Activated CD4-positive, alpha-beta memory T cell treated with anti-CD3 and anti-CD28 coated beads, Interleukin-2, amount 10 ng/mL, durations not matched to agents 7 days and 5 days (primary cell): ENCODE results near the gene PCMTD2. TPM values are rescaled to one million over a fixed set of nuclear protein-coding genes. Genes with fewer than 3 reads are reported as not detected.
A peak's percentile ranks its signal among the peaks of the same experiment; 100 is the strongest.

ENCODE experiments used
- CTCF ChIA-PET: fragments of 350-600 bp; sonication (Branson Sonifier 250); formaldehyde crosslinking; loops from one replicate; lab custom pipeline; 2021; ENCODE audit warnings: antibody characterized with exemption, inconsistent platforms; lab: Charles Lee
- POLR2A ChIA-PET: fragments of 350-600 bp; sonication (Branson Sonifier 250); formaldehyde crosslinking; loops from one replicate; lab custom pipeline; 2021; ENCODE audit warnings: antibody characterized with exemption; lab: Charles Lee
- DNase-seq: peaks from one replicate; pipeline ENCODE4 v3.0.0-alpha.2; 2020
- H3K27ac Mint-ChIP-seq: one replicate; pipeline ENCODE4 v1.8.0; 2021; ENCODE audit warnings: mild to moderate bottlenecking, mixed read lengths
- H3K27me3 Mint-ChIP-seq: one replicate; pipeline ENCODE4 v1.8.0; 2021; ENCODE audit warnings: mixed read lengths
- H3K36me3 Mint-ChIP-seq: one replicate; pipeline ENCODE4 v1.8.0; 2021; ENCODE audit warnings: low read depth, mixed read lengths
- H3K4me1 Mint-ChIP-seq: one replicate; pipeline ENCODE4 v1.8.0; 2021; ENCODE audit warnings: mixed read lengths
- H3K4me3 Mint-ChIP-seq: one replicate; pipeline ENCODE4 v1.8.0; 2021; ENCODE audit warnings: mild to moderate bottlenecking, mixed read lengths
- H3K9me3 Mint-ChIP-seq: one replicate; pipeline ENCODE4 v1.8.0; 2021; ENCODE audit warnings: mixed read lengths
- total RNA-seq, 2 experiments: library from RNA; stranded (reverse); gene quantifications; one replicate each; pipeline ENCODE4 v1.2.3, GENCODE V29; 2021

PCMTD2 gene
- total RNA-seq, 2 experiments from 2014 or later = 42.8 to 50.7 TPM

DNA sequence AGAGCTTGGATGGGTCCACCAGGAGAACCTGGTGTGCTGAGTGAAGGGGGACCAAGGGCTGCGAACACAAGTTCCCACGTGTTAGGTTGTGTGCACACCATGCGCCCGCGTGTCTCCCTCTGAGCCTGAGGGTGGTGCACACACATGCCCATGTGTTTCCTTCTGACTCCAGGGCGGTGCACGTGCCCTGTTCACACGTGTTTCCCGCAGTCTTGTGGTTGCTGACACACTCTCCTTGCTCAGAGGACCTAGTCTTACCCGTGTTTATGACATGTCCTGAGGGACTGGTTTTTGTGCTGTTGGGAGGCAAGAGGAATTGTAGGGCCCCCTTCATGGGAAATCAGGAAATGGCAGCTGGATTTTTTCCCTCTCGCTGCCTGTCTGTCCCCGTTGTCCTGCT lies 36.3 kb upstream of the PCMTD2 start:
- Mint-ChIP-seq H3K27ac (no peak overlapping the region), H3K36me3 (no peaks in the 10 kb centered on the region), H3K9me3 (no peaks in the 10 kb centered on the region), H3K4me3 (no peak overlapping the region), H3K4me1 (peaks cover 8% of the 10 kb centered on the region), H3K27me3 (no peaks in the 10 kb centered on the region)
- ChIA-PET CTCF (no interaction called here), POLR2A (no interaction called here)
- no peak for DNase-seq

DNA sequence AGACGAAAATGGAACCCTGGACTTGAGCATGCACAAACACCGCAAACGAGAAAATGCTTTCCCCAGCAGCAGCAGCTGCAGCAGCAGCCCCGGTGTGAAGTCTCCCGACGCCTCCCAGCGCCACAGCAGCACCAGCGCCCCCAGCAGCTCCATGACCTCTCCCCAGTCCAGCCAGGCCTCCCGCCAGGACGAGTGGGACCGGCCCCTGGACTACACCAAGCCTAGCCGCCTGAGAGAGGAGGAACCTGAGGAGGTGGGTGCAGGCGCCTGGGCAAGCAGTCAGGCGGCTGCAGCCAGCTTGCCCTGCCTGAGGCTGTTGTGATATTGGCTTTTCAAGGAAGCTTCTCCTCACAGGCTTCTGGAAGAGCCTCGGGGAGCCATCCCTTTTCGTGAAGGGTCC lies 35.8 kb upstream of the PCMTD2 start:
- H3K27me3 Mint-ChIP-seq = no peaks in the 10 kb centered on the region
- ChIA-PET POLR2A (no interaction called here), CTCF (no interaction called here)
- no peak overlapping the region for H3K27ac Mint-ChIP-seq
- no peaks in the 10 kb centered on the region for H3K36me3 Mint-ChIP-seq
- H3K4me3 Mint-ChIP-seq = no peak overlapping the region
- H3K9me3 Mint-ChIP-seq = no peaks in the 10 kb centered on the region
- DNase-seq = no peak
- peaks cover 9% of the 10 kb centered on the region for H3K4me1 Mint-ChIP-seq

DNA sequence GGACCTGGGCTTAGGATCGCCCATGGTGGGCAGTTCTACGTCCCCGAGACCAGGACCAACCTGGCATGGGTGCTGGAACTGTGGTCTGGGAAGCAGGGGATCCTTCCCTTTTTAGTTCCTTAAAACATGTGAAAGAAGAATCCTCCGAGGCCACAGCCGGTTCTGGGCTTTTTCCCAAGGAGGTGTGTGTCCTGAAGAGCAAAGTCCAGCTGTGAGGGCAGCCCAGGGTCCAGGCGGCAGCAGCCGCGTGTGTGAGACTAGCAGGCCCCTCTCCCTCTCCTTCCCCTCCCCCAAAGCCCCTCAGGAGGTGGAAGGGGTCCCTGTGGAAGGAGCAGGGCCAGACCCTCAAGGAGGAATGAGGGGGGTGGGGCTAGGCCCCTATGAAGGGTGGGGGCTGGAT lies 35.1 kb upstream of the PCMTD2 start:
- peaks cover 5% of the 10 kb centered on the region for H3K4me1 Mint-ChIP-seq
- H3K4me3 Mint-ChIP-seq = no peak overlapping the region
- no peaks in the 10 kb centered on the region for H3K27me3 Mint-ChIP-seq
- POLR2A ChIA-PET = no interaction called here
- H3K9me3 Mint-ChIP-seq = no peaks in the 10 kb centered on the region
- H3K36me3 Mint-ChIP-seq = no peaks in the 10 kb centered on the region
- H3K27ac Mint-ChIP-seq = no peak overlapping the region
- CTCF ChIA-PET = no interaction called here
- no peak for DNase-seq

DNA sequence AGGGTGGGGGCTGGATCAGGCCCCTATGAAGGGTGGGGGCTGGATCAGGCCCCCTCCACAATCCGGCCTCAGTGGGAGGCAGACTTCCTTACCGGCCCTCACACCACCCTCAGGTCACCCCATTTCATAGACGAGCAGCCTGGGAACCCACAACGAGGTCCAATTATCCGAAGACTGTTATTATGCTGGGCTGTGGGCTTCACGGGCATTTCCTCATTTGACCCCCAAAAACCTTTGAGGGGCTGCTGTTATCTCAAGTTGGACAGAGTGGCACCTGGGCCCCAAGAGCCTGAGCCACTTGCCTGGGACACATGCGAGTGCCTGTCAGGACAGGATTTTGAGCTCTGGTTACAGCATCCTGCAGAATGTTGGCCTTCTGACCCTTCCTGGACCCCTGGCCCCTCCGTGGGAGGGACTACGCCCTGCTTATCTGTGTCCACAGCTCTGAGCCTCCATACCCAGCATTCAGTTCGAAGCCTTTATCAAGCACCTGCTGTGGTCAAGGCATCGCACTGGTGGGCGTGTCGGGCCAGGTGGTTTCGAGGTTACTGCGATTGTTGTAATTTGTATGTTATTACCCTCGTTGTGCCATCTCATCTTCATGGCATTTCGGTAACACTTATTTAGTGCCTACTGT lies 34.5 kb upstream of the PCMTD2 start:
- Mint-ChIP-seq H3K27ac (no peak overlapping the region), H3K4me1 (peaks cover 5% of the 10 kb centered on the region), H3K9me3 (no peaks in the 10 kb centered on the region), H3K4me3 (no peak overlapping the region), H3K36me3 (no peaks in the 10 kb centered on the region), H3K27me3 (no peaks in the 10 kb centered on the region)
- ChIA-PET POLR2A (no interaction called here), CTCF (no interaction called here)
- no peak for DNase-seq

DNA sequence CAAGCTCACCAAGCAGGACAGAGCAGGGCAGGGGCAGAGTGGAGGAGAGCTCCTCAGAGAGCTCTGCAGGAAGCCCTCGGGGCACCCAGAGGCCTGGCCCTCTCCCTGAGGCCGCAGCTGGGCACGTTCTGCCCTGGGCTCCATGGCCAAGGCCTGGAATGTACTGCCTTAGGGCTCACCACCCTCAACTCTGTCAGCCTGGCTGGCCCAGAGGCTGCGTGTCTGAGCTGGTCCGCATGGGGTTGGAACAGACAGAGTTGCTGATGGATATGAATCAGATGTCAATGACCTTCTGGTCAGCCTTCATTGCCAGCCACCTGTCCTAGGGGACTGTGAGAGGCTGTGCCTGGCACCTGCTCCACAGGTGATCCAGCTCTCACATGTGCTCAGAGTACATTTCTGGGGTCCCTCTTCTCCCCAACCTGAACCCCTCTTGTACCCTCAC lies 33.2 kb upstream of the PCMTD2 start:
- no peak overlapping the region for H3K27ac Mint-ChIP-seq
- H3K4me3 Mint-ChIP-seq = no peak overlapping the region
- H3K9me3 Mint-ChIP-seq = no peaks in the 10 kb centered on the region
- H3K27me3 Mint-ChIP-seq = no peaks in the 10 kb centered on the region
- peaks cover 12% of the 10 kb centered on the region for H3K4me1 Mint-ChIP-seq
- no peaks in the 10 kb centered on the region for H3K36me3 Mint-ChIP-seq
- no peak for DNase-seq
- ChIA-PET CTCF (no interaction called here), POLR2A (no interaction called here)

DNA sequence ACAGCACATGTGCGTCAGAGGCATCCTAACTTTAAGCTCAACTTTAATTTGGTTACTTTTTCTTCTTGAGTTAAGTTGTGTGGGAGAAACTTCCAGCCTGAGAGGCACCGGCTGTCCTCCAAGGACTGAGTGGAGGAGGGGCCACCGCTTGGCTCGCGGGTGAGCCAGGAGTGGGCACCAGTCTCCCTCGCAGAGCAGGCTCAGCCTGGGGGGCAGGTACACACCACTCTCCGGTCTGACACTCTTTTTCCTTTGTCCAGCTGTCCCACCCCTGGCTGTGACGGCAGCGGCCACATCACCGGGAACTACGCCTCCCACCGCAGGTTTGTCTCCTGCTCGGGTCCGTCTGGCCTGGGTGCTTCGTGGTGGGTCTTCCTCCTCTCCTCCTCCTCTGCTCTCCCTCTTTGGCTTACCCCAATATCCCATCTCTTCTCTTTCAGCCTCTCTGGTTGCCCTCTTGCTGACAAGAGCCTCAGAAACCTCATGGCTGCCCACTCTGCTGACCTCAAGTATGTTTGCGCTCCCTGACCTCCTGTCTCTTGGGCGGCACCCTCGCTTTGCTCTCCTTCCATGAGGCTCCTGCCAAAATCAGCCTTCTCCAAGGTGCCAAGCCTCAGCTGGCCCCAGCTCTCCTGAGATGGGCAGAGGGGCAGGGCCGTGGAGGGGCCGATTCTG lies 32.6 kb upstream of the PCMTD2 start:
- ChIA-PET CTCF (no interaction called here), POLR2A (no interaction called here)
- Mint-ChIP-seq H3K27ac (no peak overlapping the region), H3K36me3 (no peaks in the 10 kb centered on the region), H3K27me3 (no peaks in the 10 kb centered on the region), H3K4me3 (no peak overlapping the region), H3K9me3 (no peaks in the 10 kb centered on the region), H3K4me1 (peaks cover 14% of the 10 kb centered on the region)
- no peak for DNase-seq

DNA sequence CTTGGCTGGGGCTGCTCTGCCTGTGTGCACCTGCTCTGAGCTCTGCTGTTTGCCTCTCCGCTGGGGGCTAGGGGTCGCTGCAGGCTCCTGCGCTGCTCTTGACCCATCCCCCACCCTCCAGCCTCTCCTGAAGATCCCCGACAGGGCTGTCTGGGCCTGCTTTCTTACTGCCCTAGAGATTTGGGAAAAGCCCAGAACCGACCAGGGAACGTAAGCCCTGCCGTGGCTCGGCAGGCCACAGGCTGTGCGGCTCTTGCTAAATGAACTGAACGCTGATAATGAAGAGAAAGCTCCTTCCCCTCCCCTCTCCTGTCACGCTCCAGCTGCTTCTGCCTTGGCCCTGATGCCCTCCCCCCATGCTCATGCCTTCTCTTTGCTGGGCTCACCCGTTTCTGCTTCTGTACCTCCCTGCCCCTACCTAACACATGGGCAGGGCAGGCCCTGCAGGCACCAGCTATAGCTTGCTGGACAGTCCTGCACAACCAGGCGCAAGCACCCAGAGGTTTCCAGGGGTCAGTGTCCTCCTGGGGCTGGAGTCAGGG lies 32.0 kb upstream of the PCMTD2 start:
- POLR2A ChIA-PET = interaction anchor here (1.2 kb wide), 1 partner anchor 32 kb away, joined by 3 read pairs; no protein-coding TSS in a partner anchor
- H3K4me3 Mint-ChIP-seq = no peak overlapping the region
- no peaks in the 10 kb centered on the region for H3K36me3 Mint-ChIP-seq
- CTCF ChIA-PET = no interaction called here
- DNase-seq = no peak
- no peak overlapping the region for H3K27ac Mint-ChIP-seq
- no peaks in the 10 kb centered on the region for H3K27me3 Mint-ChIP-seq
- no peaks in the 10 kb centered on the region for H3K9me3 Mint-ChIP-seq
- peaks cover 16% of the 10 kb centered on the region for H3K4me1 Mint-ChIP-seq

DNA sequence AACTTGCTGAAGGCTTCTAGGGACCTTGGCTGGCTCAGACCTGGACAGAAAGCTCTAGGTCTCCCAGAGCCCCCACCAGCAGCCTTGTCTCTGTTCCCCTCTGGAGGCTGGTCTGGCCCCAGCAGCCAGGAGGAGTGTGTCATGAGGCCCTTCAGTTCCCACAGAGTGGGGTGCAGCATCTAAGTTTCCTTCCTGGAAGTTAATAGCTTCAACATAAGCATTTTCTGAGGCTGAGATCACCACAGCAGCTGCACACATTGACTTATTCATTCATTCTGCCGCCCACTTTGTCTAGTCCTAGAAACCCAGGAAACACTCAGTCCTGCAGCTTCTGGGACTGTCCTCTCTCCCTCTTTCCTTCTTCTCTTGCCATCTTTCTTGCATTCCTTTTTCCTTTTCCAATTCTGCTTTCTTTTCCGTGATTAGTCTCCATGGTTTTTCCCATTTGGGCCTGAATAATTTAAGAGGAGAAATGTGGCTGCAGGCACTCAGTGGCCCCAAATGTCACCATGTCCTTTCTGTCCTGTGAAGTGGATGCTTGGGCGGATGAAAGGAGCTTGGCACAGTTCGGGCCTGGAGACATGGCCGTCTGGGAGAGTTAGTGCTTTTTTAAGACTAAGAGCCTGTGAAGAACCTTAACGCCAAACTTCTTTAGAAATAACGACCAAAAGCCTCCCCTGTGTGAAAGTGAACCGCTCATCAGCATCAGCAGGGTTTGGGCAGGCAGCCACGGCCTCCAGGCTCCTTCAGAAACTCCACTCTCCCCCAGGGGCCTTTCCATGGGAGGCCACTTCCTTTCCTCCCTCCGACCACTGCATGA lies 31.0 kb upstream of the PCMTD2 start:
- no peaks in the 10 kb centered on the region for H3K27me3 Mint-ChIP-seq
- H3K36me3 Mint-ChIP-seq = no peaks in the 10 kb centered on the region
- CTCF ChIA-PET = no interaction called here
- POLR2A ChIA-PET = interaction anchor here (0.8 to 1.2 kb wide), 2 partner anchors 18 to 31 kb away, joined by 3 read pairs; no protein-coding TSS in a partner anchor
- H3K4me3 Mint-ChIP-seq = no peak overlapping the region
- H3K4me1 Mint-ChIP-seq = peaks cover 16% of the 10 kb centered on the region
- no peaks in the 10 kb centered on the region for H3K9me3 Mint-ChIP-seq
- no peak for DNase-seq
- H3K27ac Mint-ChIP-seq = no peak overlapping the region

DNA sequence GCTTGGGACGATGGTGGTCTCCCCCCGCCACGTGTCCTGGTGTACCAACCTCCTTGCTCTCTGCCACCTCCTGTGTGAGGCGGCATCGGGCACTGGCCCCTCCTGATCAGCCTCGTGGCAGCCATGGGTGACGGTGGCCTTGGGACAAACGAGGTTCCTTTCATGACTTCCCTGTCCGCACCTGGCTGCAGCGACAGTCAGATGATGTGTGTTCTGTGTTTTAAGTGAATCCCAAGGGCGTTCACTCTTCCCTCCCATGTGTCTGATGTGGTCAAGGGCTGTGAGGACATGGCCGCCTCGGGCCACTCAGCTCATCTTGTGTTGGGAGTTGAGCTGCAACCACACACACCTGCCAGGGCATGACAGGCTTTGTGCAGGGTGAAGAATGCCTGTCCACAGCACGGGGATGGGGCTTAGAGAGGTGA lies 30.4 kb upstream of the PCMTD2 start:
- Mint-ChIP-seq H3K9me3 (no peaks in the 10 kb centered on the region), H3K27me3 (no peaks in the 10 kb centered on the region), H3K4me1 (peaks cover 16% of the 10 kb centered on the region), H3K4me3 (no peak overlapping the region), H3K36me3 (no peaks in the 10 kb centered on the region), H3K27ac (no peak overlapping the region)
- DNase-seq = no peak
- POLR2A ChIA-PET = no interaction called here
- CTCF ChIA-PET = no interaction called here

DNA sequence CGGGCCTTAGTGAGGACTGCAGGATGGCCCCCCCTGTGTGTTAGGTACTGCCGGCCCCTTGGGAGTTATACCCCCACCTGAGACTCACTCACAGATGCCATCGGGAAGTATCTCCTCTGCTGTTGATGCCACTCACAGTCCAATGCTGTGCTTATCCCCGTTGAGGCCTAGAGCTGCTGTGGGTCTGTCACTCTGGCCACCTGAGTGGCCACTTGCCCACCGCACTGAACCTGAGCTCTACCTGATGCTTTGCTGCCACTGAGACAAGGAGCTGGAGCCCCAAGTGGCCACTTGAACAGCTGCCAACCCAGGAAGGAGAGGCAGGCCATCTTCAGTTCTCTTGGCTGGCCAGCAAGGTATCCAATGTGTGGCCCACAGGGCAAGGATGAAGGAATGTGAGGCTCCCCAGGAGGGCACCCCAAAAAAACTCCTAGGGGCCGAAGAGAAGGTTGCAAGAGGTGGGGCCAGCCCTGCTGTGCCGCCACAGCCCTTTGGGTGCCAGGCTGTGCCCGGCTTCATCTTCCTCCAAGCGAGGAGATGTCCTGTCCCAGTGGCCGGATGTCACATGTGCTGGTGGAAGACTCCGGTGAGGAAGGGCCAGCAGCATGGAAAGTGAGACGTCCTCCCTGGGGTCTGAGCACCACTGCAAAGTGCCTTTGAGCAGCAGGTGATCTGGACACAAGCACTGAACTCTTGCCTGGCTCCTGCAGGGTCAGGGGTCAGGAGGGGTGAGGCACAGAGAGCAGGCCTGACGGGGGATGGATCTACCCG lies 29.5 kb upstream of the PCMTD2 start:
- Mint-ChIP-seq H3K4me1 (peaks cover 16% of the 10 kb centered on the region), H3K27ac (no peak overlapping the region), H3K27me3 (no peaks in the 10 kb centered on the region), H3K36me3 (no peaks in the 10 kb centered on the region), H3K9me3 (no peaks in the 10 kb centered on the region), H3K4me3 (no peak overlapping the region)
- DNase-seq = no peak
- CTCF ChIA-PET = no interaction called here
- POLR2A ChIA-PET = no interaction called here

DNA sequence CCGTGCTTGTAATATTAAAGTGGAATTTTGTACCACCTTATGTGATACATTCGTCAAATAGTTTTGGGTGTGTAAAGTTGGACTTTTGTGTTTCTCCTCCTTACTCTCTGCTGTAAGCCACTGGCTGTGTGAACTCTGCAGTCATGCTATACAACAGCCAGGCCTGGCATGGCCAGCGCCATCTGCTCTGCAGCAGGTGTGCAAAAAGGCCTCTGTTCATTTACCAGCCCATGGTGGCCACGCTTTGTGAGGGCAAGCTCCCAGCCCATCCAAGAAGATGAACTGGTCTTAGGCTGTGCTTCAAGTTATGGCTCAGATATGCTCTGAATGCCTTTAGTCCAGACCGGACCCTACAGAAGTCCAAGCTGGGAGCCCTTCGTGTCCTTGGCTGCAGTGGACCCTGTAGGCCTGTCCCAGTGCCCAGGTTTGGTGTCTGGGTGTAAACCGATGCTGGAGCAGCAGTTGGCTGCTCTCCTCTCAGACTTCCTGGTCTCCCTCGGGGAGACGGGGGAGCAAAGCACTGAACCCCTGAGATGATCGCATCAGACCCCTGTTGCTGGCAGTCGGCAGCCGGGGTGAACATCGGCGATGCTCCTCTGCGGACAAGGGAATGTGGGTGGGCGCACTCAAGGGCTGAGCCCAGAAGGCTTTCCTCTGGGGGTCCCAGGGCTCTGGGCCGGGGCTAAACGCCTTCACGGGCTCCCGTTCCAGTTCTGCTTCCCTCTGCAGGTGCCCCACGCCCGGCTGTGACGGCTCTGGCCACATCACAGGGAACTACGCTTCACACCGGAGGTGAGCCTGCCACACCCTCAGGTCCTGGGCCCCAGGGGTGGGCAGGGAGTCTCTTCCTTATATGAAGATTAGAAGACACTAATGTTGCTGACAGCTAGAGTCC lies 28.6 kb upstream of the PCMTD2 start:
- Mint-ChIP-seq H3K4me3 (no peak overlapping the region), H3K27me3 (no peaks in the 10 kb centered on the region), H3K9me3 (no peaks in the 10 kb centered on the region), H3K4me1 (peaks cover 16% of the 10 kb centered on the region), H3K27ac (no peak overlapping the region), H3K36me3 (no peaks in the 10 kb centered on the region)
- peak; percentile 26 for DNase-seq
- ChIA-PET POLR2A (no interaction called here), CTCF (no interaction called here)

DNA sequence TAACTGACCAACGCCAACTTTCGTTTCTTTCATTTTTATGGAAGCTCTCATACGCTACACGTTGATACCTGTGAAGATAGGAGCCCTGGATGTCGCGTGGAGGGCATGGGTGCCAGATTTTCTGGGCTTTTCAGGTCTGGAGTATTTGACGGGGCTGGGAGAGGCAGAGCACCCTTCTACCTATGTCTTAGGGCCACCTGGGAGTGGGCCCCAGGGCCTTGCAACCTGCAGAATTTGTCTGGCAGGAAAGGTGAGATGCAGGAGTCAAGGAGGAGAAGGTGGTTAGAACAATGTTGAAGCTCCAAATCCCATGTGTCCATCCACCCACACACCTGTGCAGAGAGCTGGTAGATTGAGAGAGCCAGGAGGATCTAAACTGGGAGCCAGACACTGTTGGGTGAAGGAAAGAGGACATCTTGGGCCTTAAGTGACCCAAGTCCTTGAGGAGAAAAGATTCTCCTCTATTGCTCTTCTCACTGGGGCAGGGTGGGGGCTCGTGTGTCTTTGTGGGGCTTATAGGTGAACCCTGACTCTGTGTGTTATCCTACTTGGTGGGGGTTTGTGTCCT lies 27.4 kb upstream of the PCMTD2 start:
- Mint-ChIP-seq H3K4me3 (no peak overlapping the region), H3K27me3 (no peaks in the 10 kb centered on the region), H3K27ac (no peak overlapping the region), H3K9me3 (no peaks in the 10 kb centered on the region), H3K36me3 (no peaks in the 10 kb centered on the region), H3K4me1 (peaks cover 16% of the 10 kb centered on the region)
- ChIA-PET CTCF (no interaction called here), POLR2A (no interaction called here)
- no peak for DNase-seq
